Fibroblast of skin of left quadriceps (primary cell): ENCODE measurements around the gene ADARB2.

Source experiments
- DNase-seq, 2 experiments: peaks; one replicate each; pipeline ENCODE4 v3.0.0-alpha.2; 2013; ENCODE audit warnings: low read depth in 2 of 2

The ADARB2 gene

GRCh38 chr10:1158066-1158465, 579.3 kb downstream of the ADARB2 start:
- DNase-seq: no peak

- DNase-seq: no peak
Observed at GRCh38 chr10:1157615-1157933, 579.8 kb downstream of the ADARB2 start.

GRCh38 chr10:1156921-1157614, 580.3 kb downstream of the ADARB2 start:
- DNase-seq: no peak

- DNase-seq: no peak
Observed at GRCh38 chr10:1156616-1156886, 580.8 kb downstream of the ADARB2 start.

GRCh38 chr10:1155791-1156615, 581.3 kb downstream of the ADARB2 start:
- DNase-seq: no peak

- no peak for DNase-seq
Observed at GRCh38 chr10:1154531-1155295, 582.6 kb downstream of the ADARB2 start.

- no peak for DNase-seq
Observed at GRCh38 chr10:1153805-1154351, 583.4 kb downstream of the ADARB2 start.

GRCh38 chr10:1153251-1153763, 584.0 kb downstream of the ADARB2 start:
- no peak for DNase-seq

GRCh38 chr10:1152386-1153250, 584.7 kb downstream of the ADARB2 start:
- no peak for DNase-seq

GRCh38 chr10:1151076-1152033, 586.0 kb downstream of the ADARB2 start:
- no peak for DNase-seq

GRCh38 chr10:1150638-1150955, 586.7 kb downstream of the ADARB2 start:
- no peak for DNase-seq

- no peak for DNase-seq
Observed at GRCh38 chr10:1149793-1150637, 587.3 kb downstream of the ADARB2 start.

GRCh38 chr10:1148855-1149605, 588.3 kb downstream of the ADARB2 start:
- no peak for DNase-seq

- no peak for DNase-seq
Observed at GRCh38 chr10:1147810-1148209, 589.5 kb downstream of the ADARB2 start.

GRCh38 chr10:1142596-1142995, 594.7 kb downstream of the ADARB2 start:
- no peak for DNase-seq

- no peak for DNase-seq
Observed at GRCh38 chr10:1141701-1142100, 595.6 kb downstream of the ADARB2 start.

GRCh38 chr10:1141261-1141660, 596.1 kb downstream of the ADARB2 start:
- DNase-seq: no peak

GRCh38 chr10:1138529-1138928, 598.8 kb downstream of the ADARB2 start:
- no peak for DNase-seq
